ENCODE results near the gene B4GALT1.

The B4GALT1 gene

GRCh38 chr9:33167084-33167971, at the start of gene B4GALT1:
Gene B4GALT1 (minus strand): TSS chr9:33167336. CDS start chr9:33167169, 167 bp downstream.
- no peaks in the 10 kb centered on the region for H3K9me3 Mint-ChIP-seq
- peak; percentile 86 for ATAC-seq
- no peaks in the 10 kb centered on the region for H3K27me3 Mint-ChIP-seq
- peaks cover 73% of the 10 kb centered on the region for H3K4me1 Mint-ChIP-seq
- H3K4me3 Mint-ChIP-seq = peak within 1 kb of the TSS; percentile 96
- H3K27ac Mint-ChIP-seq = peak within 1 kb of the TSS; percentile 93
- H3K36me3 Mint-ChIP-seq = peaks cover 9% of the 10 kb centered on the region

- no peaks in the 10 kb centered on the region for H3K36me3 Mint-ChIP-seq
- no peaks in the 10 kb centered on the region for H3K4me1 Mint-ChIP-seq
- no peak overlapping the region for H3K4me3 Mint-ChIP-seq
- no peaks in the 10 kb centered on the region for H3K9me3 Mint-ChIP-seq
- no peaks in the 10 kb centered on the region for H3K27me3 Mint-ChIP-seq
- no peak overlapping the region for H3K27ac Mint-ChIP-seq
- ATAC-seq = no peak
These were observed 44.7 kb upstream of the B4GALT1 start for GRCh38 chr9:33211695-33212393.

- Mint-ChIP-seq H3K36me3 (no peaks in the 10 kb centered on the region), H3K27me3 (peaks cover 7% of the 10 kb centered on the region), H3K27ac (no peak overlapping the region), H3K4me3 (no peak overlapping the region), H3K4me1 (no peaks in the 10 kb centered on the region), H3K9me3 (no peaks in the 10 kb centered on the region)
- no peak for ATAC-seq
These were observed 43.0 kb upstream of the B4GALT1 start for GRCh38 chr9:33210006-33210715.

- H3K4me1 Mint-ChIP-seq = no peaks in the 10 kb centered on the region
- no peaks in the 10 kb centered on the region for H3K36me3 Mint-ChIP-seq
- H3K9me3 Mint-ChIP-seq = no peaks in the 10 kb centered on the region
- no peak for ATAC-seq
- peaks cover 12% of the 10 kb centered on the region for H3K27me3 Mint-ChIP-seq
- H3K27ac Mint-ChIP-seq = no peak overlapping the region
- no peak overlapping the region for H3K4me3 Mint-ChIP-seq
These were observed 42.3 kb upstream of the B4GALT1 start for GRCh38 chr9:33209394-33209793.

GRCh38 chr9:33202552-33203201, 35.5 kb upstream of the B4GALT1 start:
- ATAC-seq = peak; percentile 100
- Mint-ChIP-seq H3K4me1 (peaks cover 24% of the 10 kb centered on the region), H3K36me3 (no peaks in the 10 kb centered on the region), H3K27ac (peak overlapping the region; percentile 50), H3K27me3 (peaks cover 12% of the 10 kb centered on the region), H3K9me3 (no peaks in the 10 kb centered on the region), H3K4me3 (peak overlapping the region; percentile 22)

GRCh38 chr9:33202018-33202417, 34.9 kb upstream of the B4GALT1 start:
- Mint-ChIP-seq H3K4me3 (no peak overlapping the region), H3K4me1 (peaks cover 26% of the 10 kb centered on the region), H3K27me3 (peaks cover 12% of the 10 kb centered on the region), H3K9me3 (no peaks in the 10 kb centered on the region), H3K36me3 (no peaks in the 10 kb centered on the region), H3K27ac (peak overlapping the region; percentile 50)
- ATAC-seq = peak; percentile 76

- Mint-ChIP-seq H3K27me3 (no peaks in the 10 kb centered on the region), H3K27ac (no peak overlapping the region), H3K4me3 (no peak overlapping the region), H3K4me1 (peaks cover 22% of the 10 kb centered on the region), H3K36me3 (no peaks in the 10 kb centered on the region), H3K9me3 (no peaks in the 10 kb centered on the region)
- no peak for ATAC-seq
These were observed 31.0 kb upstream of the B4GALT1 start for GRCh38 chr9:33198165-33198564.

- no peak overlapping the region for H3K27ac Mint-ChIP-seq
These were observed 30.4 kb upstream of the B4GALT1 start for GRCh38 chr9:33197279-33198152.

GRCh38 chr9:33196736-33197135, 29.6 kb upstream of the B4GALT1 start:
- Mint-ChIP-seq H3K4me1 (peaks cover 8% of the 10 kb centered on the region), H3K27ac (no peak overlapping the region), H3K4me3 (no peak overlapping the region), H3K27me3 (no peaks in the 10 kb centered on the region), H3K9me3 (no peaks in the 10 kb centered on the region), H3K36me3 (no peaks in the 10 kb centered on the region)
- no peak for ATAC-seq

More at GRCh38 chr9:33197279-33198152, 30.4 kb upstream of the B4GALT1 start:
- Mint-ChIP-seq H3K4me1 (peaks cover 16% of the 10 kb centered on the region), H3K9me3 (no peaks in the 10 kb centered on the region), H3K27me3 (no peaks in the 10 kb centered on the region), H3K36me3 (no peaks in the 10 kb centered on the region), H3K4me3 (no peak overlapping the region)
- ATAC-seq = no peak

- H3K4me1 Mint-ChIP-seq = peaks cover 6% of the 10 kb centered on the region
- H3K27me3 Mint-ChIP-seq = no peaks in the 10 kb centered on the region
These were observed 26.7 kb upstream of the B4GALT1 start for GRCh38 chr9:33193818-33194217.

GRCh38 chr9:33192493-33193255, 25.5 kb upstream of the B4GALT1 start:
- Mint-ChIP-seq H3K27ac (no peak overlapping the region), H3K4me1 (peaks cover 1% of the 10 kb centered on the region), H3K36me3 (no peaks in the 10 kb centered on the region), H3K4me3 (no peak overlapping the region), H3K27me3 (no peaks in the 10 kb centered on the region), H3K9me3 (no peaks in the 10 kb centered on the region)
- no peak for ATAC-seq

More at GRCh38 chr9:33193818-33194217, 26.7 kb upstream of the B4GALT1 start:
- no peak overlapping the region for H3K4me3 Mint-ChIP-seq
- H3K36me3 Mint-ChIP-seq = no peaks in the 10 kb centered on the region
- ATAC-seq = no peak
- H3K27ac Mint-ChIP-seq = no peak overlapping the region
- H3K9me3 Mint-ChIP-seq = no peaks in the 10 kb centered on the region

- no peaks in the 10 kb centered on the region for H3K36me3 Mint-ChIP-seq
- no peaks in the 10 kb centered on the region for H3K9me3 Mint-ChIP-seq
- no peak overlapping the region for H3K27ac Mint-ChIP-seq
- no peaks in the 10 kb centered on the region for H3K27me3 Mint-ChIP-seq
- H3K4me1 Mint-ChIP-seq = peaks cover 15% of the 10 kb centered on the region
- ATAC-seq = no peak
- no peak overlapping the region for H3K4me3 Mint-ChIP-seq
These were observed 23.0 kb upstream of the B4GALT1 start for GRCh38 chr9:33190021-33190705.

GRCh38 chr9:33189331-33189791, 22.2 kb upstream of the B4GALT1 start:
- Mint-ChIP-seq H3K27ac (no peak overlapping the region), H3K4me1 (peaks cover 15% of the 10 kb centered on the region), H3K9me3 (no peaks in the 10 kb centered on the region), H3K4me3 (no peak overlapping the region), H3K36me3 (no peaks in the 10 kb centered on the region), H3K27me3 (no peaks in the 10 kb centered on the region)
- no peak for ATAC-seq
